Astrocyte (in vitro differentiated cells and primary cell): ENCODE measurements around the gene TADA2A. TPM values are rescaled to one million over a fixed set of nuclear protein-coding genes. Genes with fewer than 3 reads are reported as not detected.

Experiments
- DNase-seq: peaks from one replicate; pipeline ENCODE4 v3.0.0-alpha.2; 2010; ENCODE audit warnings: low read depth
- FAIRE-seq: peaks from 2 replicates; lab custom pipeline; 2011; peaks lifted over from hg19 to GRCh38; lab: Jason Lieb, UNC
- H2AFZ ChIP-seq: 2 replicates; pipeline ENCODE4 v1.6.0; 2012; ENCODE audit warnings: low read depth, low read length, inconsistent platforms
- H3K27ac ChIP-seq: 2 replicates; pipeline ENCODE4 v1.5.1; 2011; ENCODE audit warnings: low read depth, low read length, inconsistent platforms
- H3K27me3 ChIP-seq: 2 replicates; pipeline ENCODE4 v1.6.0; 2011; ENCODE audit warnings: low read length, inconsistent platforms; ENCODE audit not compliant: insufficient read depth
- H3K36me3 ChIP-seq: 2 replicates; pipeline ENCODE4 v1.5.1; 2011; ENCODE audit warnings: low read length, inconsistent platforms; ENCODE audit not compliant: insufficient read depth
- H3K4me1 ChIP-seq: 2 replicates; pipeline ENCODE4 v1.5.1; 2011; ENCODE audit warnings: low read length, inconsistent platforms; ENCODE audit not compliant: insufficient read depth
- H3K4me2 ChIP-seq: 2 replicates; pipeline ENCODE4 v1.6.0; 2012; ENCODE audit warnings: low read length, inconsistent platforms
- H3K4me3 ChIP-seq: 2 replicates; pipeline ENCODE4 v1.5.1; 2011; ENCODE audit warnings: low read depth, mild to moderate bottlenecking, low read length, inconsistent platforms; ENCODE audit not compliant: insufficient read depth
- H3K79me2 ChIP-seq: 2 replicates; pipeline ENCODE4 v1.6.0; 2012; ENCODE audit warnings: mild to moderate bottlenecking, low read length, inconsistent platforms; ENCODE audit not compliant: insufficient read depth
- H3K9ac ChIP-seq: 2 replicates; pipeline ENCODE4 v1.6.0; 2012; ENCODE audit warnings: mild to moderate bottlenecking, low read length, inconsistent platforms
- H3K9me3 ChIP-seq: 2 replicates; pipeline ENCODE4 v1.5.1; 2012; ENCODE audit warnings: low read depth, mild to moderate bottlenecking, low read length, inconsistent platforms; ENCODE audit not compliant: insufficient read depth
- H4K20me1 ChIP-seq: 2 replicates; pipeline ENCODE4 v1.6.0; 2012; ENCODE audit warnings: low read length, inconsistent platforms; ENCODE audit not compliant: insufficient read depth
- H3K27ac Mint-ChIP-seq: one replicate; pipeline ENCODE4 v1.8.0; 2021; ENCODE audit warnings: mild to moderate bottlenecking, mixed read lengths; ENCODE audit not compliant: unreplicated experiment
- H3K27me3 Mint-ChIP-seq: one replicate; pipeline ENCODE4 v1.8.0; 2021; ENCODE audit warnings: low read depth, mixed read lengths; ENCODE audit not compliant: unreplicated experiment
- H3K36me3 Mint-ChIP-seq: one replicate; pipeline ENCODE4 v1.8.0; 2021; ENCODE audit warnings: low read depth, mixed read lengths; ENCODE audit not compliant: unreplicated experiment
- H3K4me1 Mint-ChIP-seq: one replicate; pipeline ENCODE4 v1.8.0; 2021; ENCODE audit warnings: low read depth, mixed read lengths; ENCODE audit not compliant: unreplicated experiment
- H3K4me3 Mint-ChIP-seq: one replicate; pipeline ENCODE4 v1.8.0; 2021; ENCODE audit warnings: mild to moderate bottlenecking, moderate library complexity, mixed read lengths; ENCODE audit not compliant: unreplicated experiment
- H3K9me3 Mint-ChIP-seq: one replicate; pipeline ENCODE4 v1.8.0; 2021; ENCODE audit warnings: mild to moderate bottlenecking, mixed read lengths; ENCODE audit not compliant: unreplicated experiment
- EZH2 ChIP-seq: IDR thresholded peaks from 2 replicates; pipeline ENCODE4 v1.6.1; 2012; ENCODE audit warnings: mild to moderate bottlenecking, low read length, inconsistent platforms; ENCODE audit not compliant: insufficient read depth
- total RNA-seq: library from RNA; stranded (reverse); gene quantifications from 2 replicates; pipeline ENCODE4 v1.2.1, GENCODE V29; 2021
- TF ChIP-seq, protein P1 (sequence below): IDR thresholded peaks from 2 replicates; pipeline ENCODE4 v1.5.1; 2011; ENCODE audit warnings: low read depth, mild to moderate bottlenecking, inconsistent platforms, low read length, moderate library complexity; ENCODE audit not compliant: insufficient read depth

Gene TADA2A
- total RNA-seq, 1 donor from 2014 or later: 14.0 TPM

DNA sequence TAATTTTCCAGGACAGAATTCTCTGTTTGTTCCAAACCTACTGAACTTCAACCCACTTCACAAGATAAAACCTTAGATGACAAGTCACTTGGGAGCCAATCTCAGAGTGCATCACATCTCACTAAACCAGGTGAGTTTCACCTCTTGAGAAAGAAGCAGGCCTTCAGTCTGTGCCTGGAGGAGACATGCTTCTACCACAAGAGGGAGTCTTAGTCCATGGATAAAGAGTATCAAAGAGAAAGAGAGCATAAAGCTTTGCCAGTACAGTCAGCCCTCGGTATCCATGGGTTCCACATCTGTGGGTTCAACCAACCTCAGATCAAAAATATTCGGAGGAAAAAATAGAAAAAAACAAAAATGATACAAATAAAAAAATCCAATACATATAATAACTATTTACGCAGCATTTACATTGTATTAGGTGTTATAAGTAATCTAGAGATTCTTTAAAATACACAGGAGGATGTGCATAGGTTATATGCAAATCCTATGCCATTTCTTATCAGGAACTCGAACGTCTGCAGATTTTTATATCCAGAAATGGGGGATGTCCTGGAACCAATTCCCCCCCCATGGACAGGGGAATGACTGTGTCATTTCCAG, 120.7 kb downstream of the TADA2A start:
- Histone ChIP-seq H3K36me3 (peaks cover 27% of the 10 kb centered on the region), H3K27ac (no peak overlapping the region), H3K79me2 (no peaks in the 10 kb centered on the region), H4K20me1 (peaks cover 8% of the 10 kb centered on the region), H3K4me2 (no peak overlapping the region), H3K4me1 (no peaks in the 10 kb centered on the region), H3K27me3 (no peaks in the 10 kb centered on the region), H3K9ac (no peak overlapping the region), H3K9me3 (no peaks in the 10 kb centered on the region), H2AFZ (no peak overlapping the region), H3K4me3 (no peak overlapping the region)
- TF ChIP-seq, protein P1, sequence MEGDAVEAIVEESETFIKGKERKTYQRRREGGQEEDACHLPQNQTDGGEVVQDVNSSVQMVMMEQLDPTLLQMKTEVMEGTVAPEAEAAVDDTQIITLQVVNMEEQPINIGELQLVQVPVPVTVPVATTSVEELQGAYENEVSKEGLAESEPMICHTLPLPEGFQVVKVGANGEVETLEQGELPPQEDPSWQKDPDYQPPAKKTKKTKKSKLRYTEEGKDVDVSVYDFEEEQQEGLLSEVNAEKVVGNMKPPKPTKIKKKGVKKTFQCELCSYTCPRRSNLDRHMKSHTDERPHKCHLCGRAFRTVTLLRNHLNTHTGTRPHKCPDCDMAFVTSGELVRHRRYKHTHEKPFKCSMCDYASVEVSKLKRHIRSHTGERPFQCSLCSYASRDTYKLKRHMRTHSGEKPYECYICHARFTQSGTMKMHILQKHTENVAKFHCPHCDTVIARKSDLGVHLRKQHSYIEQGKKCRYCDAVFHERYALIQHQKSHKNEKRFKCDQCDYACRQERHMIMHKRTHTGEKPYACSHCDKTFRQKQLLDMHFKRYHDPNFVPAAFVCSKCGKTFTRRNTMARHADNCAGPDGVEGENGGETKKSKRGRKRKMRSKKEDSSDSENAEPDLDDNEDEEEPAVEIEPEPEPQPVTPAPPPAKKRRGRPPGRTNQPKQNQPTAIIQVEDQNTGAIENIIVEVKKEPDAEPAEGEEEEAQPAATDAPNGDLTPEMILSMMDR: peak; percentile 83
- no peak for TF ChIP-seq EZH2
- Mint-ChIP-seq H3K4me3 (no peak overlapping the region), H3K4me1 (peaks cover 9% of the 10 kb centered on the region), H3K9me3 (no peaks in the 10 kb centered on the region), H3K27ac (no peak overlapping the region), H3K36me3 (peaks cover 19% of the 10 kb centered on the region), H3K27me3 (no peaks in the 10 kb centered on the region)
- DNase-seq: peak; percentile 32
- FAIRE-seq: no peak

Other genes with a start within 250 kb of the TADA2A start
- gene C17orf78, start 30.9 kb upstream of the TADA2A start, total RNA-seq: not detected in 2 replicates
- 74.3 and 88.3 TPM in 2 replicates for gene ACACA, start 50 bp upstream of the TADA2A start, total RNA-seq
- 64.3 and 69.1 TPM in 2 replicates for gene DUSP14, start 83.0 kb downstream of the TADA2A start, total RNA-seq
- 31.1 and 31.3 TPM in 2 replicates for gene SYNRG, start 202.5 kb downstream of the TADA2A start, total RNA-seq
- gene DDX52, start 236.6 kb downstream of the TADA2A start, total RNA-seq: 52.2 and 55.1 TPM in 2 replicates